ENCODE data around the gene RPL10.

Gene RPL10

GRCh38 chrX:154449618-154450017 is 51.4 kb downstream of the RPL10 start:
- DNase-seq (ENCODE audit: low read depth in 2 of 2) = no peak

GRCh38 chrX:154450312-154450711 is 52.1 kb downstream of the RPL10 start:
- DNase-seq (ENCODE audit: low read depth in 2 of 2) = no peak

Data from stimulated activated CD4-positive, alpha-beta T cell treated with anti-CD3 and anti-CD28 coated beads, Interleukin-1b, Interleukin-23, amount 100 ng/mL, for 4 hours (primary cell).